GM13976 (cell line): ENCODE results near the gene TEDC1.

Source experiments
- DNase-seq: peaks from one replicate; pipeline ENCODE4 v3.0.0; 2012; ENCODE audit warnings: low spot score
- CTCF ChIP-seq: IDR thresholded peaks from 2 replicates; pipeline ENCODE4 v1.5.1; 2012; ENCODE audit warnings: borderline replicate concordance, mild to moderate bottlenecking; ENCODE audit not compliant: insufficient read depth; ENCODE audit errors: extremely low read depth, missing control alignments, control extremely low read depth
- in situ Hi-C: fragments of 300-500 bp; cut with MboI; formaldehyde crosslinking; loops from one replicate; pipeline ENCODE4 v1.12.0; 2022; ENCODE audit warnings: low sequenced_read_pairs, mixed read lengths, inconsistent platforms; ENCODE audit not compliant: unreplicated experiment

Gene TEDC1

GRCh38 chr14:105530285-105531087 lies 39.4 kb downstream of the TEDC1 start:
- no peak for TF ChIP-seq CTCF
- in situ Hi-C loops: no loop called here
- DNase-seq: no peak

GRCh38 chr14:105531088-105531893 lies 40.2 kb downstream of the TEDC1 start:
- no peak for TF ChIP-seq CTCF
- no peak for DNase-seq
- in situ Hi-C loops: no loop called here

GRCh38 chr14:105531894-105532623 lies 41.0 kb downstream of the TEDC1 start:
- in situ Hi-C loops: no loop called here
- TF ChIP-seq CTCF: no peak
- DNase-seq: no peak

- in situ Hi-C loops: no loop called here
- peak; percentile 86 for DNase-seq
- TF ChIP-seq CTCF: peak; percentile 47
These were observed 41.7 kb downstream of the TEDC1 start for GRCh38 chr14:105532735-105533141.

- in situ Hi-C loops: no loop called here
These were observed 42.3 kb downstream of the TEDC1 start for GRCh38 chr14:105533391-105533790.

More at GRCh38 chr14:105533391-105533790, 42.3 kb downstream of the TEDC1 start:
- TF ChIP-seq CTCF: no peak
- no peak for DNase-seq
